ENCODE data around the gene TARS3.

TARS3 gene

GRCh38 chr15:101689901-101690300 lies 34.4 kb downstream of the TARS3 start:
- DNase-seq (ENCODE audit: low spot score): no peak
- in situ Hi-C loops (cut with MboI; ENCODE audit: low sequenced_read_pairs, unreplicated experiment): no loop called here
- no peak for TF ChIP-seq CTCF (IDR thresholded peaks at IDR 0.05; ENCODE audit: borderline replicate concordance, control extremely low read depth, extremely low read depth, insufficient read depth, missing control alignments)

DNA sequence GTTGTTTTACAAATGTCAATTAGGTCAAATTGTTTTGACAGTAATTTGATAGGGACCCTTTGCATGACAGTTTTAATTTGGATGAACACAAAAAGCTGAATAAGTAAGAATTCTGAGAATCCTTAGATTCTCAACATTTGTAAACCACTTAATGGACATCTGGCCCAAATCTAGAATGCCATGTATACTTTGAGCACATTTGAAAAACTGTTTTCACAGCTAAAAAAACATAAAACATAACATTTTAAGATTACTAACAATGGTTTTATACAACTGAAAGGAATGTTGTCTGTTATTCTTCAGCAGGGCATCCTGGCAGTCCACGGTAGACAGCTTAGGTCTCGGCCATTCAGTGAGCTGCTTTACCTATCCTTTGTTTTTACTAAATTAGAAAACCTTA lies 37.6 kb downstream of the TARS3 start:
- DNase-seq (ENCODE audit: low spot score): no peak
- in situ Hi-C loops (cut with MboI; ENCODE audit: low sequenced_read_pairs, unreplicated experiment): no loop called here
- no peak for TF ChIP-seq CTCF (IDR thresholded peaks at IDR 0.05; ENCODE audit: borderline replicate concordance, control extremely low read depth, extremely low read depth, insufficient read depth, missing control alignments)

DNA sequence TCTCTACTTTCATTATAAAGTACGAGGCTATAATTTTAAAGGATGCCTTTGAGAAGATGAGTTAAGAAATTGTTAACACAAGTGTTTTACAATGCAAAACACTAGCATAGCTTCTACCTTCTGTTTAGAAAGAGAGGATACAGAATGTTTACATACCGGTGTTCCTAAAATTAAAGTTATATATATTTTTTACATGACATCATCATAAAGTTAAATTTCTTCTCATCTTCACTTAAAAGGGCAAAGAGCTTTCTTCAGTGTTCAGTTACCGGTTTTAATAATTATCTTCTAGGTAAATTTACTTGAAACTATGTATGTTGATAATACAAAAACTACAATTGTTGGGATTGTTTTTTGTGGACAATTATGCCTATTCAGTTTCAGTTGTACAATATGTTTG lies 39.4 kb downstream of the TARS3 start:
- DNase-seq (ENCODE audit: low spot score): no peak
- no peak for TF ChIP-seq CTCF (IDR thresholded peaks at IDR 0.05; ENCODE audit: borderline replicate concordance, control extremely low read depth, extremely low read depth, insufficient read depth, missing control alignments)
- in situ Hi-C loops (cut with MboI; ENCODE audit: low sequenced_read_pairs, unreplicated experiment): no loop called here

DNA sequence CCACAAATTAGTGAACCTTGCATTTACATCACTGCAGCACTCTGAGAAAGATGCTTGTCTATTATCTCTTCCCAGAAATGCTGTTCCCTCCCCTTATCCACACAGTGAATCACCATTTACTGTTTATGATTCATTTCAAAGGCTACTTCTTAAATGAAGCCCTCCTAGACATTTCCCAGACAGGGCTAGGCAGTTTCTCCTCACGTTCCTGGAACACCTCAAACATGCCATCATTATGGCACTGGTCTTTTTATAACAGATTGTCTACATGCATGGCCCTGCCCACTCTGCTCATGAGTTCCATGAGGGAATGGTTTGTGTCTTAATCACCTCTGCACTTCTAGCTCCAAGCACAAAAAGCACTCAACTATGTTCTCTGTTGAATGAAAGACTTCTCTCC lies 39.9 kb downstream of the TARS3 start:
- no peak for DNase-seq (ENCODE audit: low spot score)
- TF ChIP-seq CTCF (IDR thresholded peaks at IDR 0.05; ENCODE audit: borderline replicate concordance, control extremely low read depth, extremely low read depth, insufficient read depth, missing control alignments): no peak
- in situ Hi-C loops (cut with MboI; ENCODE audit: low sequenced_read_pairs, unreplicated experiment): no loop called here

DNA sequence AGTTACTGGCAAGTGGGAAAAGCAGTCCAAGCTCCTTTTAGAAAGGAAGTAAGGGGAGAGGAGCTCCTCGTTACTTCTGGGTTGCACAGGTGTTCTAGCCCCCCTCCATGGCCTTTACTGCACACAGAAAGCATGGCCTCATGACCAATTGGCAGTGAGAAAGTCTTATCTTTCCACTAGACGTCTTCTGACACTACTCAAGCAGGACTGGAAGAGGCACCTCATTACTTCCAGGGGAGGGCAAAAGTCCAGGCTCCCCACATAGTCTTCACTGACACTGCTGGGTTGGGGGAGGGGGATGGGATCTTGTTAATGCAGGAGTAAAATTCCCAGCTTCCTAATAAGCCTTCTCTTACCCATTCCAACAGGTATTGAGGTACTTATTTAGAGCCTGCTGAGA lies 44.5 kb downstream of the TARS3 start:
- in situ Hi-C loops (cut with MboI; ENCODE audit: low sequenced_read_pairs, unreplicated experiment): no loop called here
- no peak for TF ChIP-seq CTCF (IDR thresholded peaks at IDR 0.05; ENCODE audit: borderline replicate concordance, control extremely low read depth, extremely low read depth, insufficient read depth, missing control alignments)
- DNase-seq (ENCODE audit: low spot score): no peak

DNA sequence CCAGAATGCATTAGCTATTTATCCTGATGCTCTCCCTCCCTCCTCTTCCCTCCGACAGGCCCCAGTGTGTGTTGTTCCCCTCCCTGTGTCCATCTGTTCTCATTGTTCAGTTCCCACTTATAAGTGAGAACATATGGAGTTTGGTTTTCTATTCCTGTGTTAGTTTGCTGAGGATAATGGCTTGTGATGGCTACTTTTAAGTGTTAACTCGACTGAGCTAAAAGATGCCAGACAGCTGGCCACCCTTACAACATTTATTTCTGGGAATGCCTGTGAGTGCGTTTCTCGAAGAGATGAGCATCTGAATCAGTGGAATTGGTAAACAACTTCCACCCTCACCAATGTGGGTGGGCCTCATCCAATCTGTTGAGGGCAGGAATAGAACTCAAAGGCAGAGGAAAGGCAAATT lies 47.3 kb downstream of the TARS3 start:
- no peak for DNase-seq (ENCODE audit: low spot score)
- TF ChIP-seq CTCF (IDR thresholded peaks at IDR 0.05; ENCODE audit: borderline replicate concordance, control extremely low read depth, extremely low read depth, insufficient read depth, missing control alignments): no peak
- in situ Hi-C loops (cut with MboI; ENCODE audit: low sequenced_read_pairs, unreplicated experiment): no loop called here

Data from GM13976 (cell line).